Astrocyte (in vitro differentiated cells and primary cell): ENCODE data around the gene SF3B2. TPM values are rescaled to one million over a fixed set of nuclear protein-coding genes. Genes with fewer than 3 reads are reported as not detected.
A peak's percentile ranks its signal among the peaks of the same experiment; 100 is the strongest.

ENCODE experiments used
- DNase-seq: peaks from one replicate; pipeline ENCODE4 v3.0.0-alpha.2; 2010; ENCODE audit warnings: low read depth
- FAIRE-seq: peaks from 2 replicates; lab custom pipeline; 2011; peaks lifted over from hg19 to GRCh38; lab: Jason Lieb, UNC
- H2AFZ ChIP-seq: 2 replicates; pipeline ENCODE4 v1.6.0; 2012; ENCODE audit warnings: low read depth, low read length, inconsistent platforms
- H3K27ac ChIP-seq: 2 replicates; pipeline ENCODE4 v1.5.1; 2011; ENCODE audit warnings: low read depth, low read length, inconsistent platforms
- H3K27me3 ChIP-seq: 2 replicates; pipeline ENCODE4 v1.6.0; 2011; ENCODE audit warnings: low read length, inconsistent platforms; ENCODE audit not compliant: insufficient read depth
- H3K36me3 ChIP-seq: 2 replicates; pipeline ENCODE4 v1.5.1; 2011; ENCODE audit warnings: low read length, inconsistent platforms; ENCODE audit not compliant: insufficient read depth
- H3K4me1 ChIP-seq: 2 replicates; pipeline ENCODE4 v1.5.1; 2011; ENCODE audit warnings: low read length, inconsistent platforms; ENCODE audit not compliant: insufficient read depth
- H3K4me2 ChIP-seq: 2 replicates; pipeline ENCODE4 v1.6.0; 2012; ENCODE audit warnings: low read length, inconsistent platforms
- H3K4me3 ChIP-seq: 2 replicates; pipeline ENCODE4 v1.5.1; 2011; ENCODE audit warnings: low read depth, mild to moderate bottlenecking, low read length, inconsistent platforms; ENCODE audit not compliant: insufficient read depth
- H3K79me2 ChIP-seq: 2 replicates; pipeline ENCODE4 v1.6.0; 2012; ENCODE audit warnings: mild to moderate bottlenecking, low read length, inconsistent platforms; ENCODE audit not compliant: insufficient read depth
- H3K9ac ChIP-seq: 2 replicates; pipeline ENCODE4 v1.6.0; 2012; ENCODE audit warnings: mild to moderate bottlenecking, low read length, inconsistent platforms
- H3K9me3 ChIP-seq: 2 replicates; pipeline ENCODE4 v1.5.1; 2012; ENCODE audit warnings: low read depth, mild to moderate bottlenecking, low read length, inconsistent platforms; ENCODE audit not compliant: insufficient read depth
- H4K20me1 ChIP-seq: 2 replicates; pipeline ENCODE4 v1.6.0; 2012; ENCODE audit warnings: low read length, inconsistent platforms; ENCODE audit not compliant: insufficient read depth
- H3K27ac Mint-ChIP-seq: one replicate; pipeline ENCODE4 v1.8.0; 2021; ENCODE audit warnings: mild to moderate bottlenecking, mixed read lengths; ENCODE audit not compliant: unreplicated experiment
- H3K27me3 Mint-ChIP-seq: one replicate; pipeline ENCODE4 v1.8.0; 2021; ENCODE audit warnings: low read depth, mixed read lengths; ENCODE audit not compliant: unreplicated experiment
- H3K36me3 Mint-ChIP-seq: one replicate; pipeline ENCODE4 v1.8.0; 2021; ENCODE audit warnings: low read depth, mixed read lengths; ENCODE audit not compliant: unreplicated experiment
- H3K4me1 Mint-ChIP-seq: one replicate; pipeline ENCODE4 v1.8.0; 2021; ENCODE audit warnings: low read depth, mixed read lengths; ENCODE audit not compliant: unreplicated experiment
- H3K4me3 Mint-ChIP-seq: one replicate; pipeline ENCODE4 v1.8.0; 2021; ENCODE audit warnings: mild to moderate bottlenecking, moderate library complexity, mixed read lengths; ENCODE audit not compliant: unreplicated experiment
- H3K9me3 Mint-ChIP-seq: one replicate; pipeline ENCODE4 v1.8.0; 2021; ENCODE audit warnings: mild to moderate bottlenecking, mixed read lengths; ENCODE audit not compliant: unreplicated experiment
- EZH2 ChIP-seq: IDR thresholded peaks from 2 replicates; pipeline ENCODE4 v1.6.1; 2012; ENCODE audit warnings: mild to moderate bottlenecking, low read length, inconsistent platforms; ENCODE audit not compliant: insufficient read depth
- total RNA-seq: library from RNA; stranded (reverse); gene quantifications from 2 replicates; pipeline ENCODE4 v1.2.1, GENCODE V29; 2021
- TF ChIP-seq, protein P1 (sequence below): IDR thresholded peaks from 2 replicates; pipeline ENCODE4 v1.5.1; 2011; ENCODE audit warnings: low read depth, mild to moderate bottlenecking, inconsistent platforms, low read length, moderate library complexity; ENCODE audit not compliant: insufficient read depth

SF3B2 gene
- total RNA-seq, 1 donor from 2014 or later: 170 TPM

DNA sequence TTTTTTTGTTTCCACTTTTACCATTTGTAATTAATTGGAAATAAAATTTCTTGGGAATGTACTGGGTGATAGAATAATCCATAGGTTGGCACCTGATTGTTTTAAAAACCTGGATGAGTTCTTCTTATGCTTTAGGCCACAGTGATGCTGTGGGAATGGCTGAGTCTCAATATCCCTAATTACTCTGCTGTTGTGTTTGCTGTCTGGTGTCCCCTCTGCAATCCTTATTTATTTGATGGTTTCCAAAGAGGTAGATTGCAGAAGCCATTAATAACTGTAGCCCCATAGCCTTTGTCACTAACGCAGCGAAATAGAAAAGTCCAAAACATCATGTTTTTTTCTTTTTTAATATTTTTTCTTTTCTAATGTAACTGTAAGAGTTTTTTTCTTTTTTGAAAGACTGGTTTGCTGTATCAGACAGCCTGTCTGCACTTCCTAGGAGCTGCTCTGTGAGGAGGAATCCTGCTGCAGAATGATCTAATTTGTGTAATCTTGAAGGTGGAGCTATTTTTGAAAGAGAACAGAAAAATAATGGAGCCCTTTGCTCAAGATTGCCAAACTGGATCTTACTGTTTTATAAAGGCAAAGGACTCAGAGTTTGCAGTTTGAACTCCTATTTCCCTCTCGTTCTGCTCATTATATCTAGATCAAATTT, 32.8 kb downstream of the SF3B2 start:
- H3K9me3 Mint-ChIP-seq: no peaks in the 10 kb centered on the region
- FAIRE-seq (no peak), DNase-seq (no peak)
- H3K9me3 ChIP-seq: no peaks in the 10 kb centered on the region
- H3K36me3 ChIP-seq: peaks cover under 1% of the 10 kb centered on the region
- no peak overlapping the region for H3K4me3 ChIP-seq
- peaks cover 93% of the 10 kb centered on the region for H3K79me2 ChIP-seq
- H3K27ac Mint-ChIP-seq: peak overlapping the region; percentile 16
- H3K36me3 Mint-ChIP-seq: peaks cover 3% of the 10 kb centered on the region
- TF ChIP-seq, protein P1, sequence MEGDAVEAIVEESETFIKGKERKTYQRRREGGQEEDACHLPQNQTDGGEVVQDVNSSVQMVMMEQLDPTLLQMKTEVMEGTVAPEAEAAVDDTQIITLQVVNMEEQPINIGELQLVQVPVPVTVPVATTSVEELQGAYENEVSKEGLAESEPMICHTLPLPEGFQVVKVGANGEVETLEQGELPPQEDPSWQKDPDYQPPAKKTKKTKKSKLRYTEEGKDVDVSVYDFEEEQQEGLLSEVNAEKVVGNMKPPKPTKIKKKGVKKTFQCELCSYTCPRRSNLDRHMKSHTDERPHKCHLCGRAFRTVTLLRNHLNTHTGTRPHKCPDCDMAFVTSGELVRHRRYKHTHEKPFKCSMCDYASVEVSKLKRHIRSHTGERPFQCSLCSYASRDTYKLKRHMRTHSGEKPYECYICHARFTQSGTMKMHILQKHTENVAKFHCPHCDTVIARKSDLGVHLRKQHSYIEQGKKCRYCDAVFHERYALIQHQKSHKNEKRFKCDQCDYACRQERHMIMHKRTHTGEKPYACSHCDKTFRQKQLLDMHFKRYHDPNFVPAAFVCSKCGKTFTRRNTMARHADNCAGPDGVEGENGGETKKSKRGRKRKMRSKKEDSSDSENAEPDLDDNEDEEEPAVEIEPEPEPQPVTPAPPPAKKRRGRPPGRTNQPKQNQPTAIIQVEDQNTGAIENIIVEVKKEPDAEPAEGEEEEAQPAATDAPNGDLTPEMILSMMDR: no peak
- no peak for TF ChIP-seq EZH2
- peaks cover 29% of the 10 kb centered on the region for H3K4me1 ChIP-seq
- H3K9ac ChIP-seq: no peak overlapping the region
- peaks cover 53% of the 10 kb centered on the region for H3K4me1 Mint-ChIP-seq
- H3K27ac ChIP-seq: no peak overlapping the region
- H3K4me2 ChIP-seq: no peak overlapping the region
- no peak overlapping the region for H3K4me3 Mint-ChIP-seq
- H3K27me3 Mint-ChIP-seq: no peaks in the 10 kb centered on the region
- peaks cover 58% of the 10 kb centered on the region for H4K20me1 ChIP-seq
- no peak overlapping the region for H2AFZ ChIP-seq
- H3K27me3 ChIP-seq: no peaks in the 10 kb centered on the region

DNA sequence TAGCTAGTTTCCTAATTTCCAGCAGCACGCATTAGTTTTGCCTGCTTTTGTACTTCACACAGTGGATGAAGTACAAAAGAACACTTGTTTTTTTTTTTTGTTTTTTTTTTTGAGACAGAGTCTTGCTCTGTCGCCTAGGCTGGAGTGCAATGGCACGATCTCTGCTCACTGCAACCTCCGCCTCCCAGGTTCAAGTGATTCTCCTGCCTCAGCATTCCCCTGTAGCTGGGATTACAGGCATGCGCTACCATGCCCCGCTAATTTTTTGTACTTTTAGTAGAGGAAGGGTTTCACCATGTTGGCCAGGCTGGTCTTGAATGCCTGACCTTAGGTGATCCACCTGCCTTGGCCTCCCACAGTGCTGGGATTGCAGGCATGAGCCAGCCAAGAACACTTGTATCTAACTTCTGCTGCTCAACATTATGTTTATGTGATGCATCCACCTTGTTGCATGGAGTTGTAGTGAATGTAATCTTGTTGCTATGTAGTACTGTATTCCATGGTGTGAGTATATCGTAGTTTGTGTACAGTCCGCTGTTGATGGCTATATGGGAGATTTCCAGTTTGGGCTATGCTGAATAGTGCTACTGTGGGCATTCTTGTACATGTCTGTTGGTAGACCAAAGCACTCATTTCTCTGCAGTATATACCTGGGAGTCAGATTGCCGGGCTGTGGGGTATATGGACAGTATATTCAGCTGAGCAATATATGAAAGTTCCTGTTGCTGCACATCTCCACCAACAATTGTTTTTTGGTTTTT, 35.2 kb downstream of the SF3B2 start:
- DNase-seq (no peak), FAIRE-seq (no peak)
- no peak overlapping the region for H3K4me2 ChIP-seq
- no peak overlapping the region for H3K27ac ChIP-seq
- Mint-ChIP-seq H3K27me3 (no peaks in the 10 kb centered on the region), H3K36me3 (no peaks in the 10 kb centered on the region), H3K4me3 (no peak overlapping the region), H3K4me1 (peaks cover 30% of the 10 kb centered on the region), H3K9me3 (no peaks in the 10 kb centered on the region), H3K27ac (no peak overlapping the region)
- peaks cover 52% of the 10 kb centered on the region for H4K20me1 ChIP-seq
- no peak overlapping the region for H3K4me3 ChIP-seq
- TF ChIP-seq, protein P1: no peak
- TF ChIP-seq EZH2: no peak
- peaks cover 83% of the 10 kb centered on the region for H3K79me2 ChIP-seq
- no peaks in the 10 kb centered on the region for H3K27me3 ChIP-seq
- no peaks in the 10 kb centered on the region for H3K9me3 ChIP-seq
- no peak overlapping the region for H2AFZ ChIP-seq
- H3K4me1 ChIP-seq: peaks cover 13% of the 10 kb centered on the region
- no peak overlapping the region for H3K9ac ChIP-seq
- no peaks in the 10 kb centered on the region for H3K36me3 ChIP-seq
